ENCODE results near the gene MRGPRD.

DNA sequence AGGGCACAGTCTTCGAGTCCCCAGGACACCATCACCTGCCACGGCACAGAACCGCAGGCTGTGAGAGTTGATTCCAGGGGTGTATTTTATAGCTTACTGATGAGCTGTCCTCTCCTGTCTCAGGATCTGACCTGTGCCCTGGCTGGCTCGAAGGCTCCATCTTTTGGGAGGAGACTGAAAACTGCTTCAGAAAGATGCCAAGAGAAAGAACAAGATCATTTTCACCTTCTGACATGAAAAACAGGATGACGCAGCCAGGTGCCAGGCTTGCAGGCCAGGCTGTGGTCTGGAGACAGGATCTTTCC is 2.2 kb downstream of the MRGPRD start:
- TF ChIP-seq, protein P1, sequence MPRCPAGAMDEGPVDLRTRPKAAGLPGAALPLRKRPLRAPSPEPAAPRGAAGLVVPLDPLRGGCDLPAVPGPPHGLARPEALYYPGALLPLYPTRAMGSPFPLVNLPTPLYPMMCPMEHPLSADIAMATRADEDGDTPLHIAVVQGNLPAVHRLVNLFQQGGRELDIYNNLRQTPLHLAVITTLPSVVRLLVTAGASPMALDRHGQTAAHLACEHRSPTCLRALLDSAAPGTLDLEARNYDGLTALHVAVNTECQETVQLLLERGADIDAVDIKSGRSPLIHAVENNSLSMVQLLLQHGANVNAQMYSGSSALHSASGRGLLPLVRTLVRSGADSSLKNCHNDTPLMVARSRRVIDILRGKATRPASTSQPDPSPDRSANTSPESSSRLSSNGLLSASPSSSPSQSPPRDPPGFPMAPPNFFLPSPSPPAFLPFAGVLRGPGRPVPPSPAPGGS (IDR thresholded peaks at IDR 0.05; ENCODE audit: borderline replicate concordance, insufficient read depth, low read depth, low read length, poor library complexity, severe bottlenecking): no peak
- no peak for TF ChIP-seq PBX3 (IDR thresholded peaks at IDR 0.05; ENCODE audit: insufficient replicate concordance, low read depth, low read length)
- TF ChIP-seq BMI1 (IDR thresholded peaks at IDR 0.05; ENCODE audit: borderline replicate concordance): no peak

Data from GM12878 (cell line).